ENCODE measurements around the gene MYO1D.

MYO1D gene

DNA sequence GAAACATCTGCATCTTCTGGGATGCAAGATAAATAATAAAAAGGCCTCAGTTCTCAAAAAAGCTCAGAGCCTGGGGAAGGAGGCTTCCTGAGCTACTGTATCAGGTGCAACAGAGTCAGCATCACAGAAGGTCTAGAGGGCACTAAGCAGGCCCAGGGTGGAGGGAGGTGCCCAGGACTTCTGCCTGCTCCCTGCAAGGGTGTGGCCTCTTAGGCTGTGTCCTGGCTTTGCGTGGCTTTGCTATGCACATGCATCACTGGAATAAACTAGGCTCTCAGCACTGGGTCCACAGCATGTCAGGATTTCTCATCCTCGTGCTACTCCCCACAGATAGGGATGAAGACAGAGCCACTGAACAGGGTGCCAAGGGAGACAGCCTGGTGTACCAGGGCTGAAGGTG is 364.6 kb downstream of the MYO1D start:
- no peak for DNase-seq (ENCODE audit: low read depth, low spot score)

DNA sequence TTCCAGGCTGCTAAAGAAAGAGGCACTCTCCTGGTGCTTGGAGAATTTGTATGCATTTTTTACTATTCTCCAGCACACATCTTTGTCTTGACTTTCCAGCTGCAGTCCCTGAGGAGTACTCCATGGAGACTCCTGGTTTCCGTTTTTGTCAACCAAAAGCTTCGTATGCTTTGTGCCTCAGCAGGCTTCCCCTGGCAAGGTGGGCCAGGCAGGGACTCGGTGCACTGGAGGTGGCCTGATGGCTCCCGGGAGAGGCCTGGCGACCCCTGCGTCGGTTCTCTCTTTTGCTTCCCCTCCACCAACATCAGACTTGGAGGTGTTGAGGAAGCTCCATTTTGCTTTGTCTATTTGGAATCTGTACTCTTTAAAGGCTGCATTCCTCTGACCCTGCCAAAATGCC is 366.5 kb downstream of the MYO1D start:
- DNase-seq (ENCODE audit: low read depth, low spot score), result no peak

DNA sequence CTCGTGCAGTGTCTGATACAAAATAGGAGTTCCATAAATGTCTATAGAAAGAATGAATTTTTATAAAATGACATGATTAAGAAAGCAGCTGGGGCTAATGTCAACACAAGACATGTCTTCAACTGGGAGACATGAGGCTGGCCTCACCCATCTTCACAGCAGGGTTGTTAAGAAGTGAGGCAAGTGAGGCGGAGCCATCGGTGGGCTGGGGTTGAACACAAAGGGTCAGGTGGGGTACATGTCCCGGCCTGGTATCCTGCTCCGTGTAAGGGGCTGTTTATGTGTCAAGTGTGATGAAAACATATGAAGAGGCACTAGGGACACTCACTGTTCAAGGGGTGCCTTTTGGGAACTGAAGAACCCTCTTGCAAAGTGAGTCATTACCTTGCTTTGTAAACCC is 368.0 kb downstream of the MYO1D start:
- no peak for DNase-seq (ENCODE audit: low read depth, low spot score)

DNA sequence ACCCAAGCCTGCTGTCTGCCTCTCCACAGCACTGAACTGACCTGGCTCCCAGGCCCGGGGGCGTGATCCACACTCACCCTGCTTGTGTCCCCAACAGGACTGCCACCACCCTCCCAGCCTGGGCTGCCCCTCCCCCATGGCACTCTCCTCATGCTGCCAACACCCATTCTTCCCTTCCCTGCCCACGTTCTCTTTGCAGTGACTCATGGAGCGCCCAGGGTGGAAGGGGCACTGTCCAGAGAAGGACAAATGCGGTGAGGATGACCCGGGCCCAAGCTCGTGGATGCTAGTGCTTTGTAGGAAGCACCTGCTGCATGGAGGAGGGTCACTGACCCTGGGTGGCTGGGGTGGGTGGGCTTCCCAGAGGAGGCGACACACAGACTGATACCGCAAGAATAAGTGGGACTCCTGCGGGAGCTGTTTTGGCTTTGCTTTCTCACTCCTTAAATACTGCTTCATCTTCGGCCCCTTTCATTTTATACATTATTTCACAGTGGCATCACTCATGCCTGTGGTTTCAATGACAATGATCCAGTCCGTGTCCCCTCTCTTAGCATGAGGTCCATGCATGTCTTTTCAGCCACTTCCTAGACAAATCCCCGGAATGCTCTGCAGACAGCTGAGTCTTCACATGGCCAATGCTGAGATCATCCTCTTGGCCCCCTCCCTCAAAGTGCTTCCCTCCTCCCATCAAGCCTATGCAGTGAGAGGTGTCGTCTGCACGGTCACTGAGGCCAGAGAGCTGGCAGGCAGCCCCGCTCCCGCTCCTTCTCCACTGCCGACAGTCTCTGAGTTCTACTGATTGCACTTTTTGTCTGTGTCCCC is 372.5 kb downstream of the MYO1D start:
- DNase-seq (ENCODE audit: low read depth, low spot score), result no peak

DNA sequence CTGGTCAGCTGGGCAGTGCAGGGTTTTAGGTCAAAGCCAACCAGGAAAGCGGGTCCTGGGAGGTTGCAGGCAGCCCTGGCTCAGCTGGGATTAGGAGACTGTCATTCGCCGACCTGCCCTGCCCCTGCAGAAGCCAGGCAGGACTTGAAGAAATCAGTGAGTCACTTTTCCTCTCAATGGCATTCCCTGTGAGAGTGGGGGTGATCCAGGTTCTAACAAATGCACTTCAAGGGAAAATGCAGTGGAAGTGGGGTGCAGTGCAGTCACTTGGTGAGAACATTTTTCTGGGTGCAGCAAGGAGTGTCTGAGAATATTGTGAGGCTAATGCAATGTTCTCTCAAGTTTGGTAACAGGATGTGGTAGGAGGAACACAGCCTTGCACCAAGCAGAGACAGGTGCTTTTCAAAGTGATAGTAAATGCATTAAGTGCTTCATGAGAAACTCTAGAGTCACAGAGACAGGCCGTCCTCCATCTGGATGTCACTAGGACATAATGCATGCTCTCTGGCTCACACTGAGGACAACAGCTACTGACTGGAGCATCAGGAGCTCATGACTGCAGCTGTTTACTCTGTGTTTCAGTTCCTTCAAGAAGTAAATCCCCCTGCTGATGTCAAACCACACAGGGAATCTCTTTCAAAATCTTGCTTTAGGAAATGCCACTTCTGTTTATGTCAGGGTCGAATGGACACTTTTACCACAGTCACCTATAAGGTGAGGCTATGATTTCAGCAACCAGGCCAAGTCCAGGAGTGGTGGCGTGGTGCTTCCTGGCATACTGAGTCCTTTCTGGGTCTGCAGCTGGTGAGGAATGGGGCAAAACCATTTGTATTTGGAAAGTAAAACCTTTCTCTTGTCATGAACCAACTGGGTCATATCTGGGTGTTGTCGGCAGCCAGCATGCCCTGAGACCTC is 373.4 kb downstream of the MYO1D start:
- no peak for DNase-seq (ENCODE audit: low read depth, low spot score)

DNA sequence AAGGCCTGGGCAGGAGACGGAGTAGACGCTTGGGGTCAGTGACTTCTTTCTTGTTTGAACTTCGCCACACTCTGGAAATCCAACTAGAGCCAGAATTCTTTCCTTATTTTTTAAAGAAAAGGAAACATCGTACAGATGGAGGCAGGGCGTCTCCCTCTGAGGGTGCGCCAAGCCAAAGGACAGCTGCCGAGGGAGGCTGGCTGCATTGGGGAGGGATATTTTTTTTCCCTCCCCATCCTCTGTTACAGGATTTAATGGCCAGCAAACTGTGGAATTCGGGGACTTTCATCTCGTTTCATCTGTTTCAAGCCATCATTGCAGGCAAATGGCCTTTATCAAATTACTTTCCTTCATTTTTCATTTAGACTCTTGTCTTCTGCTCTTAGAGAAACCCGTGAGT is 374.2 kb downstream of the MYO1D start:
- no peak for DNase-seq (ENCODE audit: low read depth, low spot score)

DNA sequence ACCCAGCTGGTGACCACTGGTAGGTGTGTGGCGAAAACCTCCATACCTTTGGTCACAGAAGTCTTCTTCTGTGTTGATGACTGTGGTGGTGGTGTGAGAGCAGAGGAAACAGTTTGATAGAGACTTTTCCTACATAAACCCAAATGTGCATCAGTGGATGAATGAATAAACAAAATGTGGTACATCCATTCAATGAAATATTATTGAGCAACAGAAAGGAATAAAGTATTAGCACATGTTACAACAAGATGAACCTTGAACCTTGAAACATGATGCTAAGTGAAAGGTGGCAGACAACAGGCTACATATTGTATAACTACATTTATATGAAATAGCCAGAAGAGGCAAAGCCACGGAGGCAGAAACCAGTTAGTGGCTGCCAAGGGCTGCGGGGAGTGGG is 374.9 kb downstream of the MYO1D start:
- DNase-seq (ENCODE audit: low read depth, low spot score), result no peak

DNA sequence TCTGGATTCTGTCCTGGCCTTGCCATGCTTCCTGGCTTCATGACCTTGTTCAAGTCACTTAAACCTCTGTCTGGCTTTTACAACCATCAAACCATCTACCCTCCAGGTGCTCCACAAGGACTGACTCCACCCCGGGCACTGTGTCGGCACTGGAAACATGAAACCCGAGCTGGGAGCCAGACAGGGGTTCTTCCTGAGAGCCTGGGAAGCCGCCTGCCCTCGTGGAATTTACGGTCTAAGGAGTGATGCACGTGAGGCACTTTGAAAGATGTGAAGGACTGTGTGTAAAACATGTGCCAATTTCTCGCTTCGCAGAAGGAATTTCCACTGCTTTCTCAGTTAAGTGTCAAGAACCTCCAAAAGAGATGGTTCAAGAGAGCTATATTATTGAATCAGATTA is 378.5 kb downstream of the MYO1D start:
- no peak for DNase-seq (ENCODE audit: low read depth, low spot score)

DNA sequence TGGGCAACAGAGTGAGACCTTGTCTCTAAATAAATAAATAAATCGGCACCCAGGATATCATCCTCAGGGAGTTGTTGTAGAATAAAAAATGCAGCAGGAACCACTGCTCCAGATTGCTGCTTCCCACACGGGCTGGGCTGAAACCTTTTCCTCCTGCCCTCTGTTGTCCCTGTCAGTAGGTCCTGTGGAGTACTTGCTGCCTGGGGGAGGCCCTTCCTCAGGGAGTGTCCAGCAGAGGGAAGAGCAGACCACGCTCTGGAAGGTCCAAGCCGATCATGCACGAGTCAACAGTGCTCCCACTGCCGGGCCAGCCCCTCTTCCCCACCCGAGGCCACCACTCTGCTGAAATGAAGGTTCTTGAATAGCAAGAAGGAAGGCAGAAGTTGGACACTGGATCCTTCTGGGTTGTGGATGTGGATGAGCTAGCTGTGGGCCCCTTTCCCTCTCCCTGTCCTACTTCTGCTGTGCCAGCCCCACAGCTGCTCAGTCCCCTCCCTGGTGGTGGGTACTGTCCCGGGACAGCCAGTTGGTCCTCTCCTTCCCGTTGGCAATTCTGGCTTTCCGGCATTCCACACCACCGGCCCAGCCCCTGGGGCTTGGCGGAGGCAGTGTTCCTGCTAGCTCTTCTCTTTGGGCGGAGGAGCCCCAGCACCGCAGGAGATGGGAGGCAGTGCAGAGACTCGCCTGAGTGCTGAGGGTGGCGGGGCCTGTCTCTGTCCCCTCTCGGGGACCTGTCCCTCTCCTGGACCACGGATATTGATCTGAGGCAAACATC is 379.3 kb downstream of the MYO1D start:
- no peak for DNase-seq (ENCODE audit: low read depth, low spot score)

DNA sequence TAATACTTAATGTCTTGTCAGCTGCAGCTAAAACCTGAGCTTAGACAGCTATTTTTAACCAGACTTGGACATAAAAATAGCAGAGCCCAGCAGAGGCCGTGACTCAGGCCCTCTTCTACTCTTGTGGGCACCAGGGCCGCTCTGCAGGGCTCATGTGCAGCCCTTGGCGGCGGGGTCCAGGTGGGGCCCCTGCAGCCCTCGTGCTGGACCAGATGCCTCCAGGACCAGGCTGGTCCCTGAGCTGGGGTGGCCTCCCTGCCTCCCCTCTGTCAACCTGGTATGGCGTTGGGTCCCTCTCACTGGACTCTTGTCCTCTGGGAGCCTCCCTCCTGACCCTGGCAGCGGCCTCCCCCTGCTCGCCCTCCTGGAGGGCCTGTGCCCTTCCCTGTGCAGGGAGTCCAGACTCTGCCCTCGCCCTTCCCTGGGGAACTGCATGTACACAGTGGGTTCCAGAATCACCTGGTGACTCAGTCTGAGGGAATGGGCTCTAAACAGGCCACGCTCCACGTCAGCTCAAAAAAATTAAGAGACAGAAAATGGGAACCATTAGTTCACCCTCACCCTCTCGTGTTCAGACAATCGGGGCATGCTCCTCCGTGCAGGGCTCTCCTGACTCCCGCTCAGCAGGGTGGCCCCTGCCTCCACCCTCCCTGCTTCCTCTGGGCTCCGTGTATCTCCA is 380.4 kb downstream of the MYO1D start:
- DNase-seq (ENCODE audit: low read depth, low spot score), result no peak

DNA sequence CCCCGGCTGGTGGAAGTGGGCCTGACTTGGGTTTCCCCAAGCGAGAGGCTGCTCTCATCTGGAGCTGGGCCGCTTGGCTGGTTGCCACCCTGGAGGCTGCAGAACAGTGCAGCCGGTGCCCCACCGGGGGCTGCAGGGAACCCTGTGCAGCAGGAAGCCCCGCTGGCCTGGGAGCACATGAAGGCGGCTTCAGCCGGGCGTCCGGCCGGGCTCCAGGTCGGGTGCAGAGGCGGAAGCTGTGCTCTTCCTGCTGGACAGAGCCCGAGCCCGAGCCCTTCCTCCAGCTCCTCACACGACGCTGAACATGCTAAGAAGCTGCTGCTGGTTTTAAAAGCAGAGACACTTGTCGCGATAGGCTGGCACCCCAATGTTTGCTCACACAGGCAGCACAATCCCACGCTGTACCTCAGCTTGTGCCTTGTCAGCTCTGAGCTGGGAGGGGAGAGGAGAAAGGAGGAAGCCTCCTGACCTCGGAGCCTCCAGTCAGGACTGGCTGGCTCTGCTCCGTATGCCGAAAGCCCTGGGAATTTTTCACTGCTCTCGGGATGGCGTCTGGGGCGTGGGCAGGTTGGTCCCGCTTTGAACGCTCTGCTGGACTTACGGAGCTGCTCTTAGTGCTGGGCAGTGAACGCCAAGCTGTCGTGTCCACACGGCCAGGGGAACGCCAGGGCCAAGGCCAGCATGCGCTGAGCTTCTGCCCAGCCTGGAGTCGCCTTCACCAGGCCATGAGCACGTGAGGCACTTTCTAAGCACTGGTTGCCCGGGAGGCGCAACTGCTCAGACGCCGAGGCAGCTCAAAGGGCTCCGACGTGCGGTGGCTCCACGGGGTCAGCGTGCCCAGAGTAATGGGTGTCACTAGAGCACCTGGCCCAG is 381.3 kb downstream of the MYO1D start:
- no peak for DNase-seq (ENCODE audit: low read depth, low spot score)

DNA sequence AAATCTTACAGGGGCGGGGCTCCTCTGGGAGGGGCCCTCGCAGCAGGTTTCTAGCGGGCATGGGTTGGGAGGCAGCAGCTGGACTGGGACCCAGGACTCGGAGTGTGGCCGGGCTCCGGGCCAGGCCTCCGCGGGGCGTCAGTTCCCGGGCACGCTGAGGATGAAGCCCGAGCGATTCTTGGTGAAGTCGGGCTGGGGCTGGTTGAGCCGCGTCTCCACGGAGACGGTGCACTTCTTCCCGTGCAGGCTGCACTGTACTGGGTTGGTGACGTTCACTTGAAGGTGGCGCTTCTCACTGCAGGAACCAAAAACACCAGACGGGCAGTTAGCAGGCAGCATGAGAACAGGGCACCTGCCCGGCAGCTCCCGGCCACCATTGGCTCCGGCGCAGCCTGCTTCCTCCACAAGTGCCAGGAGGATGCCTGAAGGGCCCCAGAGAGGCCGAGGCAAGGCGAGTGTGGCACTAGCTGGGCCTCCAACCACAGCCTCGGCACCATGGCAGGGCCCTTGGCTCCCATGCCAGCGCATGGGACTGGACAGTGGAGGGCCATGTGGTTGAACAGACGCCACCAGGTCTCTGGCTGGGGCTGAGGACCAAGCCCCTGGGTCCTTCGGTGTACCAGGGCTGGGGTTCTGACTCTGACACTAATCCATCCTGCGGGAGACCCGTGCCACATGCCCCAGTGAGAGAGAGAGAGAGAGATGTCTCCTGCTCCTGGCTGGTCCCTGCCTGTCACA is 382.1 kb downstream of the MYO1D start:
- no peak for DNase-seq (ENCODE audit: low read depth, low spot score)

DNA sequence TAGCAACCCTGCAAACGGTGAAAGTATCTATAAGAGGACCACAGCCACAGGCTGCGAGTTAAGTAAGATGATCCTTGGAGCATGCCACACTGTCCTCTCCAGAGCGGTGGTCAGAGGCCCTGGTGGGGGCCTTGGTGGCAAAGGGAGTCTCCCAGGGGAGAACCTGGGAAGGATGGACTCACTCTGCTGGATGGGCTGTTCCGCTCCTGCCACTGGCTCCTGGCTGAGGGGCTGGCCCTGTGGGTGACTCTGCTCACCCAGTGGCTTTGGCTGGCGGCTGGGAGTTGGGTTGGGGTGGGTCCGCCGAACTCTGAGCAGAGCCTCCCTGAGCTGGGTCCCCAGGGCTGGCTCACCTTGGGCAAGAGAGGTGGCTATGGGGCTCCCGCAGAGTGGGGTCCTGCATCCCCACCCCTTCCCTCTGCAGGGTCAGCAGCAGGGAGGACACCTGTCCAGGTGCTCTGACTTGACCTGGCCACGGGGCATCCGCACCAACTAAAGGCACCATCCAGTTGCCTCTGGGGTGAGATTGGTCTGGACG is 382.9 kb downstream of the MYO1D start:
- DNase-seq (ENCODE audit: low read depth, low spot score), result no peak

DNA sequence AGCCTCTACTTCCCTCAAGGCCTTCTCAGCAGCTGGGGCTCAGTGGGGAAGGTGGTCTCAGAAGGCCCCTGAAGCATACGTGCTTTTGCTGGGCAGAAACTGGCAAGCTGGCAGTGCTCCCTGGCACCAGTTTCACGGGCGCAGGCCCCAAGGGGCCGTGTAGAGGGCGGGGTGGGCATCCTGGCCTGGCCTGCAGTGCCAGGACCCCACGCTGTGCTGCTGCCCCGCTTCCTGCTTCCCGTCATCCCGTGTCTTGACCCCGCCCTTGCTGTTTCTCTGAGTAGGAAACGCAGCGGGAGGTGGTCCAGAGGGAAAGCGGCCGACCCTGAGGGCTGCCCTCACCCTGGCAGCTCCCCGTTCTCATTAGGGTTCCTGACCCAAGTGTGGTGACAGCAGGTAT is 383.4 kb downstream of the MYO1D start:
- DNase-seq (ENCODE audit: low read depth, low spot score), result no peak

DNA sequence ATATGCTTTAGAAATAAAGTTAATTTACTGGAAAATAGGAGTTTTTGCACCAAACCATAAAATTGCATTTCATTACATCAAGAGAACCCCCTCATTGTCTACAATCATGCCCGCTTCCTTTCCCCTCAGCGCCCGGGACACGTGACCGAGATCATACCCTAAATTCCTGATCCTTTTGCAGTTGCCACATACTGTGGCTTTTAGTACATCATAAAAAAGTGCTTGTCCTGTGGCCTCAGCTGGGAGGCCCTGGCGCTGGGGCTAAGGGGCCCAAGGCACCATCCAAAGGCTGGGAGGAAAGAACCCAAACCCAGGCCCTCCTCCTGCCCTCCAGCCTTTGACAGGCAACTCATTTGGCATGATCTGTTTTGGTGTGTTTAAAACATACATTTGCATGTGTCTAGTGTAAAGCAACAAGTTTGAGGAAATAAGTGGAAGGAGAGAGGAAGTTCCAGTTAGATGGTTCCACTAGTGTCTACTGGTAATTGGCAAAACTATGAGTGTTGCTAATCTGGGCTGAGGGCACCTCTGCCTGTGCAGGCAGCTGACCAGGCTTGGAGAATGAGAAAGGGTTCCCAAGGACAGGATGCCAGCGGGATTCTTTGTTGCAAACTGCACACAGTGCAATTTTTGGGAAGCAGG is 384.2 kb downstream of the MYO1D start:
- DNase-seq (ENCODE audit: low read depth, low spot score), result no peak

DNA sequence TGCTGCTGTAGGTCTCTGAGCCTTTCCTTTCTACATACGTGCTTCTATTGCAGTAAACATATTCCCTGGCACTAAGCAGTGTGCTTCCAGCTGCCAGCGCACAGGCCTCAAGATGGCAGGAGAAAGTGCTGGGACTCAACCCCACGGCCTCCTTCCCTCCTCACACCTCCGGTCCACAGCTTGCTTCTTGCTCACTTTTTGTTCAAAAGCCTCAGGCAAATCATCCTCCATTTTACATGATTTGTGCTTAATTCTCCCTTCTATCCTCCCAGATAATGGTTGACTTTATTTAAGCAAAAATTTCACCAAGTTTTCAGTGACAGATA is 384.7 kb downstream of the MYO1D start:
- no peak for DNase-seq (ENCODE audit: low read depth, low spot score)

DNA sequence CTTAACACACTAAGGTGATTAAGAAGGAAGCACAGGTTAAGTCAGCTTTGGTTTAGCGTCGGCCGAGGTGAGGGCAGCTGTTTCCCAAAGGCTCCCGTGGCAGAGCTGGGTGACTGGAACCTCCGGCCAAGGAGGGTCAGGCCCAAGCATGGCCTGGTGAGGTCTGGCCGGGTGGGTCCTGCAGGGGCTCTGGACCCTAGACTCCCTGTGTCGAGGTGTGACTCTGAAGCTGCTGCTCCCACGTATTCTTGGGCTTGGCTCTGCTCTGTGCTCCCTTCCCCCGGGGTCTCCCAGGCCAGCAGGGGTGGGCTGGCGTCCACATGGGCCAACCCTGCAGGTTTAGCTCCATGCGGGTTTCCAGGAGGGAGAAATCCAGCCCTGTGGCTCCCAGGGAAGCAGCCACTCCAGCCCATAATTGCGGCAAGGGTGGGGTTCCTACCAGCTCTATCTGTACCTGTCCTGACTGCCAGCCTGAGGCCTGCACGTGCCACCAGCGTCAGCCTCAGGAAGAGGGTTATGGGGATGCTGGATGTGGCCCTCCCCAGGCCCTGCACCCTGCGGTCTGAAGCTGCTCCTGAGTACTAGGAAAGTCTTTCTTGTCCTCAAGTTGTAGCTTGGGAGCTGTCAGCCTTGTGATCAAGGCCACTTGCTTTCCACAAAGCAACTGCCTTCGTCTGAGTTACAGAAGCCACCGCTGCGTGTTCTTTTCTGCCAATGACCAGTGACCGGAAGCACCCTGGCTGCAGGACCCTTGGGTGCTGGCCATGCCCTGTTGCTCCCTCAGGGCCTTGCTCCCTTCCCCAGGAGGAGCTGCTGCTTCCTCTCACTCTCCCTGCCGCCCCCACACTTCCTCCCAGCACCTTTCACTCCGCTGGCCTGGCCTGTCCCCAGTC is 385.3 kb downstream of the MYO1D start:
- DNase-seq (ENCODE audit: low read depth, low spot score), result no peak

DNA sequence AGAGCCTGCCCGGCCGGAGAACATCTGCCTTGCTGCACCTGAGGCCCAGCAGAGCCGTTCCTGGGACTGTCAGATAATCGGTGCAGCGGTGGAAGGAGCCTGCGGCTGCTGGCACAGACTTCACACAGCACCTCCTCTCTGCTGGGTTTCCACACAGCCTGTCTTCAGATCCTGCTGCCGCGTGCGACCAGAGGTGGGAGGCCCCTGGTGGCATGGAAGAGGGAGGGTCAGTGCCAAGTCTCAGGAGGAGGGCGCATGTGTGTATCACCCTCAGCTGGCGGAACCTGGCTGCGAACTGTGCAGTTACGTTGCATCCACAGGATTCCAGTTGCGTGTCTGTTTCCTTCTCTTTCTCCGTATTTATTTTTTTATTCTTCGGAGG is 386.8 kb downstream of the MYO1D start:
- DNase-seq (ENCODE audit: low read depth, low spot score), result no peak
